HT-29 (cell line): ENCODE data around the gene AFMID. TPM values are rescaled to one million over a fixed set of nuclear protein-coding genes. Genes with fewer than 3 reads are reported as not detected.
"Not testable (repeated sequence)": the region's sequence is repeated elsewhere in the genome, so short reads cannot be mapped to it uniquely, and the experiment has no call there.

ENCODE experiments used
- DNase-seq: peaks from one replicate; pipeline ENCODE4 v3.0.0-alpha.2; 2015; ENCODE audit warnings: low spot score
- total RNA-seq: library from RNA; depleted of rRNA; stranded (reverse); fragments of >200 nt; shearing (Covaris generic); gene quantifications from 2 replicates; pipeline ENCODE4 v1.2.3, GENCODE V29; 2014; rRNA removed

Gene AFMID
- total RNA-seq: 36.6 and 45.1 TPM in 2 replicates

GRCh38 chr17:78186692-78187595 is at the start of gene AFMID, which contains the start of gene TK1:
TSS of gene AFMID (plus strand) at chr17:78187362. CDS start at chr17:78187371, 9 bp downstream.
TSS of gene TK1 (minus strand) at chr17:78187052. CDS start at chr17:78186994, 58 bp downstream.
- peak; percentile 99 for DNase-seq

GRCh38 chr17:78137392-78138203 is 49.6 kb upstream of the AFMID start:
- DNase-seq: peak; percentile 85

- no peak for DNase-seq
These were observed 48.7 kb upstream of the AFMID start for GRCh38 chr17:78138204-78139060.

- not testable (repeated sequence) for DNase-seq
These were observed 47.3 kb upstream of the AFMID start for GRCh38 chr17:78139861-78140168.

GRCh38 chr17:78140169-78141051 is 46.8 kb upstream of the AFMID start:
- DNase-seq: peak; percentile 96

- no peak for DNase-seq
These were observed 45.6 kb upstream of the AFMID start for GRCh38 chr17:78141437-78142118.

- peak; percentile 87 for DNase-seq
These were observed 44.9 kb upstream of the AFMID start for GRCh38 chr17:78142119-78142861.

GRCh38 chr17:78143214-78144146 is 43.7 kb upstream of the AFMID start:
- no peak for DNase-seq

GRCh38 chr17:78144147-78144719 is 42.9 kb upstream of the AFMID start:
- DNase-seq: peak; percentile 90

GRCh38 chr17:78144736-78145641 is 42.2 kb upstream of the AFMID start:
- DNase-seq: peak; percentile 79

- DNase-seq: no peak
These were observed 40.7 kb upstream of the AFMID start for GRCh38 chr17:78146471-78146869.

- no peak for DNase-seq
These were observed 40.3 kb upstream of the AFMID start for GRCh38 chr17:78146881-78147280.

GRCh38 chr17:78147315-78147998 is 39.7 kb upstream of the AFMID start:
- no peak for DNase-seq

- DNase-seq: no peak
These were observed 38.7 kb upstream of the AFMID start for GRCh38 chr17:78148286-78149016.

- DNase-seq: peak; percentile 72
These were observed 35.6 kb upstream of the AFMID start for GRCh38 chr17:78151514-78152008.
